HG02642 (cell line): ENCODE measurements around the gene VPS37B.

ENCODE experiments used
- ATAC-seq: cut with Tn5 transposase; IDR thresholded peaks from one replicate; pipeline ENCODE4 v1.9.1; 2021; ENCODE audit warnings: mild to moderate bottlenecking; ENCODE audit not compliant: unreplicated experiment, poor library complexity

VPS37B gene

DNA sequence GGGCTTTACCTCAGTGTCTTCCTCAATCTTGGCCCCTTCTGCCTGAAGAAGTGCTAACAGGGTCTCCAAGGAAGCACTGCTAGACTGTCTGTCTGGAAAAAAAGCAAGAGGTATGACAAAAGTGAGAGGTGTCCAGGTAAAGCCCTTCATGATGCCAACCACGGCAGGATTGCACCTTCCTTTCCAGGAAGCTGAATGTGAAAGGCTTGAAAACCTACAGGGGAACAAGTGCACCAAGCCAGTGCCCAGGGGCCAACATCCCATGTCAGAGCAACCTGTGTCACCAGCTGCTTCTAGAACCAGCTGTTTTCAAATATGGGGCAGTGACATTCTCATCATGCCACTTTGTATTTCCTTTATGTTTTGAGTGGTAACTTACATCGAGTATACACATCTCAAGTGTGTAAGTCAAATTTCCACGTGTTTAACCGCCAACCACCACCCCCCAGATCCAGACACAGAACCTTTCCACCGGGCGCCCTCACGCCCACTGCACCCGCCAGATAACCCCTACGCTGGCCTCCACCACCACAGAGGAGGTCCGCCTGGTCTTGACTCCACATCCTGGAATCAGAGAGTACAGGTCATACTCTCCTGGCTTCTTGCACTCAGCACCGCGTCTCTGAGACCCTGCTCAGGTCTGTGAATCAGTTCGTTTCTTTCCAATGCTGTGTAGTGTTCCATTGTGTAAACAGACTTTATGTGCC, 27.3 kb downstream of the VPS37B start:
- no peak for ATAC-seq

DNA sequence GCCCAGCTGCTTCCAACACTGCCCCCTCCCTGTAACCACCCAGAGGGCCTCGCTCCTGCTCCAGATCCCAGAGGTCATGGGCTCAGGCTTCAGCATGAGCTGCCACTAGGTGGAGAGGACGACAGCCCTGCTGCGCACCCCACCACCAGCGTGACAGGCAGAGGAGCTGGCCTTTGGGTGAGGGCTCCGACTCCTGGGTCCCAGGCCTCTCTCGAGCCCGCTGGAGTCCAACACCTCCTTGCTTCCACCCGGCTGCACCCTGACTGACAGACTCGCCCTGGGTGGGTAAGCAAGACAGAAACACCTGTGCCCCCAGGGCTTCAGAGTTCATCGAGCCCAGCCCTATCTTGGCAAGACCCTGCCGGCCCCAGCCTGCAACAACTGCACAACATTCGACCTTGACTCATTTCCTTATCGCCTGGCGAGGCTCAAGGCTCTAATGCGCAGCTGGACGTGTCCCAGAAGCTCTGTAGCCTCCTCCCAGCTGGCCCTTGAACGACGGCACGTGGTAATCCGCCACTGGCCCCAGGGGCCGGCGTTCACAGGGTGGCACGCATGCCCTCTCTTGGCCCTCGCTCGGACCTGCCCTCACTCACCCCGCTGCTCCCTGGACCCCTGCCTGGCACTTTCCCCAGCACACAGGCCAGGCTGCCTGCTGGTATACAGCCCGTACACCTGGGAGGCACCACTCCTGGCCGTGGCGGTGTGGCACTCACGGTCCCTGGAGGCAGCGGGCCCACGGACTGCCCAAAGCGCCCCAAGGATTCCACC, 28.0 kb downstream of the VPS37B start:
- no peak for ATAC-seq

DNA sequence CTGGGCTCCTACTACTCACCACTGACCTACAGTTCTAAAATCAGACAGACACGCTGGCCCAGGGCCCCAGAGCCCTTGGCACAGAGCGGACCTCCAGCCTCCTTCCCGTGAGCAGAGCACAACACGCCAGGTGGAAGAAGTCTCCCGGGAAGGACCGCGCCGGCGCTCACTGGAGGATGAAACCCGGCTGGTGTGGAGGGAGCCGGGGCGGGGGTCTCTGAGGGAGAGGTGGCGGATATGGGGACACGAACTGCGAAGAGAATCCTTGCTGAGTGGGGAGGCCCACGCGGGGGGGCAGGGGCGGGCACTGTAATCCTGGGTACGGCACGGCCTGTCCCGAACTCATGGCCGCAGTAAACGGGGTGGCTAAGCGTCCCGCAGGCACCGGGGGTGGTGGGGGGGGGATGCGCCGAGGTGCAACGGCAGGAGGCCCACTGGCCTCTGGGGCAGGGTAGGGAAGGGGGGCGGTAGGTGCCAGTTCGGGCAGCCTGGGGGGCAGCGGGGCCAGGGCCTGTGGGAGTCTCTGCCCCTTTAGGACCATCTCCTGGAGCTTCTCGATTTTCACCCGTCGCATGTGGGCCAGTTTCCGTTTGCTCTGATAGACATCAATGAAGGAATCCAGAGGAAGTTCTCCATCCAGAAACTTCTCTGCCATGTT, 28.8 kb downstream of the VPS37B start:
- no peak for ATAC-seq

DNA sequence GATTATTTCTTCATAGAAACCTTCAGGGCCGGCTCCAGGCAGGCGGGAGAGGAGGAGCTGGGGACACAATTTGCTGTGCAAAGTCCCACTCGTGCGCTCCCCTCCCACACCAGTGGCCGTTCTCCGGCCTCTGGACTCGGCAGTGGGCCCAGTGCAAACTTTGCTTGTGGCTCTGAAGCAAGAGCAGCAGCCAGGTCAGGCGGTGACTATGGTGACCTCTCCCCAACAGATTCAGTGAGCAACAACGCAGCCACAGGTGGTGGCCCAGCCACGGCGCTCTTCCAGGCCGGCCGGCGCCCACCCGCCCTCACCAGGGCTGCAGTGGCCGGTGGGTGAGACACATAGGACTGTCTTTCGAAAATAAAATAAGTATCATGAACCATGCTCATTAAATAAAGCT, 29.5 kb downstream of the VPS37B start:
- no peak for ATAC-seq

GRCh38 chr12:122865268-122866231, 30.4 kb downstream of the VPS37B start:
- ATAC-seq = no peak

- no peak for ATAC-seq
These were observed 31.1 kb downstream of the VPS37B start for GRCh38 chr12:122864894-122865253.

GRCh38 chr12:122862872-122863701, 32.8 kb downstream of the VPS37B start:
- ATAC-seq = no peak

DNA sequence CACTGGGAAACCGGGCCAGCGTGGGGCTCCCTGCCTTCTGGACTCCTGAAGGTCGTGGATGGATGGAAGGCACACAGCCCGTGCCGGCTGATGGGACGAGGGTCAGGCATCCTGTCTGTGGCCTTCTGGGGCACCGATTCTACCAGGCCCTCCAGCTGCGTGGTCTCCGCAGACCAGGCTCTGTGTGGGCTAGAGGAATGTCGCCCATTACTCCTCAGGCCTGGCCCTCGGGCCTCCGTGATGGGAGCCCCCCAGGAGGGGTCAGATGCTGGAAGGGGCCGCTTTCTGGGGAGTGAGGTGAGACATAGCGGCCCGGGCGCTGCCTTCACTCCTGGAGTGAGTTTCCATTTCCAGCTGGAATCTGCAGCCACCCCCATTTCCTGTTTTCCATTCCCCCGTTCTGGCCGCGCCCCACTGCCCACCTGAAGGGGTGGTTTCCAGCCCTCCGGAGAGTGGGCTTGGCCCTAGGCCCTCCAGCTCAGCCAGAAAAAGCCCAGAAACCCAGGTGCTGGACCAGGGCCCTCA, 33.8 kb downstream of the VPS37B start:
- ATAC-seq = no peak

DNA sequence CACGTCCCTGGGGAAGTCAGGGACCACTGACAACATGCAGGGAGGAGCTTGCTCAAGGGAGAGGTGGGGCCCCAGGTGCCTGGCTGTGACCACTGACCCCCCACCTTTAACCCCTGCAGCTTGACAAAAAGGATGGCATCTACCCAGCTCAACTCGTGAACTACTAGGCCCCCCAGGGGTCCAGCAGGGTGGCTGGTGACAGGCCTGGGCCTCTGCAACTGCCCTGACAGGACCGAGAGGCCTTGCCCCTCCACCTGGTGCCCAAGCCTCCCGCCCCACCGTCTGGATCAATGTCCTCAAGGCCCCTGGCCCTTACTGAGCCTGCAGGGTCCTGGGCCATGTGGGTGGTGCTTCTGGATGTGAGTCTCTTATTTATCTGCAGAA, 34.3 kb downstream of the VPS37B start:
- ATAC-seq = no peak

DNA sequence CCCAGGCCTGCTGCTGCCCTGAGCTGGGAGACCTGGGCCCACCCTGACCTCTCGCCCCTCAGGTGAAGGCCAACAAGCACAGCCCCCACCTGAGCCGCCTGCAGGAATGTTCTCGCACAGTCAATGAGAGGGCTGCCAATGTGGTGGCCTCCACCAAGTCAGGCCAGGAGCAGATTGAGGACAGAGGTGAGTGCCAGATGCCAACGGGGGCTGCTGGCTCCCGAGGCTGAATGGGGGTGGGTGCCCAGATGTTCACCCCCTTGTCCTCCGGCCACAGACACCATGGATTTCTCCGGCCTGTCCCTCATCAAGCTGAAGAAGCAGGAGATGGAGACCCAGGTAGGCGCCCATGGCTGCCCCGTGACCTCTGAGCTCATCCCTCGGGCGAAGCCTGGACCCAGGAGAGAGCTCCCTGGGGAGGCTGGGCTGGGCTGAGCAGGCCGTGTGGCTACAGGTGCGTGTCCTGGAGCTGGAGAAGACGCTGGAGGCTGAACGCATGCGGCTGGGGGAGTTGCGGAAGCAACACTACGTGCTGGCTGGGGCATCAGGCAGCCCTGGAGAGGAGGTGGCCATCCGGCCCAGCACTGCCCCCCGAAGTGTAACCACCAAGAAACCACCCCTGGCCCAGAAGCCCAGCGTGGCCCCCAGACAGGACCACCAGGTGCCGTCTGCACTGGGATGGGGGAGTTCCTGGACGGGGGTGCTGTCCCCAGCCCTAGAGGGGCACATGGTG, 34.9 kb downstream of the VPS37B start:
- no peak for ATAC-seq

GRCh38 chr12:122860040-122860853, 35.7 kb downstream of the VPS37B start:
- no peak for ATAC-seq

GRCh38 chr12:122859303-122860039, 36.5 kb downstream of the VPS37B start:
- no peak for ATAC-seq

DNA sequence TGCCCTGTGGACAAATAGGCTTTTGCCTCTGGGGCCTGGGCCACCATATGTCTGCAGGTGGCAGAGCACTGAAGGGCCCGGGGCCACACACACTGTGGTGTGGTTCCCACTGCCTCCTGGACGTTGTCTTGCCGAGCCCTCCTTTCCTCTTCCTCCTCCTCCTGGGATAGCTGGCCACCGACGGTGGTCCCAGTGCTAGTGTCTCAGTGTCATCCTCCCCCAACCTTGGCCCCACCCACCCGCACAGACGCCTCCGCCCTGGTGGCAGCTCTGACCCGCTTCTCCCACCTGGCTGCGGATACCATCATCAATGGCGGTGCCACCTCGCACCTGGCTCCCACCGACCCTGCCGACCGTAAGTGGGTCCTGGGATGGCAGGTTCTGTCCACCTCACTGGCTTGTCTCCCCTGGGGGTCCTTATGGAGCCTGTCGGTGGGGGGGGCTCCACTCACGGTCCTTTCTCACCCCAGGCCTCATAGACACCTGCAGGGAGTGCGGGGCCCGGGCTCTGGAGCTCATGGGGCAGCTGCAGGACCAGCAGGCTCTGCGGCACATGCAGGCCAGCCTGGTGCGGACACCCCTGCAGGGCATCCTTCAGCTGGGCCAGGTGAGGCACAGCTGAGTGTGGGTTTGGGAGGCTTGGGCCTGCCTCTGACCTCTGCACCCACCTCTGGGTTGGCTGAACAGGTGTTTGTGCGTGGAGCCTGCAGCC, 37.2 kb downstream of the VPS37B start:
- no peak for ATAC-seq

DNA sequence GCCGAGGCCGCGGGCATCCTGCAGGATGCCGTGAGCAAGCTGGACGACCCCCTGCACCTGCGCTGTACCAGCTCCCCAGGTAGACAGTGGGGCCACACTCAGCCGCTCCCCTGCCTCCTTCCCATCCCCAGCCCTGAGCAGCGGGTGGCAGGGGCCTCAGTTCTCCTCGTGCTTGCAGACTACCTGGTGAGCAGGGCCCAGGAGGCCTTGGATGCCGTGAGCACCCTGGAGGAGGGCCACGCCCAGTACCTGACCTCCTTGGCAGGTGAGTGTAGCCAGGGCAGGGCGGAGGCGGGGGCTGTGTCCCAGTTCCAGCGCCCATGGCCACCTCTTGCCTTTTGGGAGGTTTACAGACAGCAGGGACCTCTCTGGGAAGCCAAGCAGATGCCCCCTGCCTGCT, 37.8 kb downstream of the VPS37B start:
- ATAC-seq = no peak

GRCh38 chr12:122856999-122857671, 38.8 kb downstream of the VPS37B start:
- ATAC-seq = no peak
